SU-DHL-6 (cell line): Measurements from ENCODE around the gene C1orf116.
"Not testable (repeated sequence)": the region's sequence is repeated elsewhere in the genome, so short reads cannot be mapped to it uniquely, and the experiment has no call there.

ENCODE experiments used
- H2AFZ ChIP-seq: fragments of 200-600 bp; sonication (generic); 2 replicates; pipeline ENCODE4 v1.6.1; 2014; ENCODE audit warnings: low read depth, mild to moderate bottlenecking, moderate library complexity, mixed read lengths, antibody characterized with exemption, low read length; ENCODE audit not compliant: severe bottlenecking
- H3F3A ChIP-seq: fragments of 200-600 bp; shearing (Covaris generic); 2 replicates; pipeline ENCODE4 v1.6.0; 2016; ENCODE audit warnings: antibody characterized with exemption, mild to moderate bottlenecking; ENCODE audit not compliant: insufficient read depth
- H3K27ac ChIP-seq: fragments of 200-600 bp; sonication (generic); 2 replicates; pipeline ENCODE4 v1.5.1; 2016; ENCODE audit warnings: low read depth, mild to moderate bottlenecking, low read length, moderate library complexity, mixed read lengths
- H3K27me3 ChIP-seq: fragments of 200-600 bp; sonication (generic), shearing (Covaris generic); 2 replicates; pipeline ENCODE4 v1.6.0; 2014; ENCODE audit warnings: mild to moderate bottlenecking, low read length
- H3K36me3 ChIP-seq: fragments of 200-600 bp; sonication (generic); 2 replicates; pipeline ENCODE4 v1.6.1; 2014; ENCODE audit warnings: mild to moderate bottlenecking, low read length, mixed read lengths
- H3K4me2 ChIP-seq: fragments of 300-600, 200-600 bp; shearing (Covaris generic), sonication (generic); 2 replicates; pipeline ENCODE4 v1.6.0; 2014; ENCODE audit warnings: low read length, low read depth, mild to moderate bottlenecking; ENCODE audit not compliant: poor library complexity, severe bottlenecking
- H3K4me3 ChIP-seq: fragments of 200-600 bp; sonication (generic); 2 replicates; pipeline ENCODE4 v1.5.1; 2014; ENCODE audit warnings: antibody characterized with exemption, low read length, mild to moderate bottlenecking, mixed read lengths; ENCODE audit not compliant: insufficient read depth, poor library complexity, severe bottlenecking
- H3K79me2 ChIP-seq: fragments of 200-600 bp; sonication (generic); 2 replicates; pipeline ENCODE4 v1.6.1; 2014; ENCODE audit warnings: mild to moderate bottlenecking, low read length, moderate library complexity; ENCODE audit not compliant: insufficient read depth
- H3K9ac ChIP-seq: fragments of 200-600 bp; sonication (generic); 2 replicates; pipeline ENCODE4 v1.7.0; 2014; ENCODE audit warnings: mild to moderate bottlenecking, low read length
- H3K9me2 ChIP-seq: fragments of 200-600 bp; sonication (generic); replicated peaks from 2 replicates; pipeline ENCODE4 v1.6.1; 2014; ENCODE audit warnings: low read length; ENCODE audit not compliant: insufficient read depth
- H3K9me3 ChIP-seq: fragments of 200-600 bp; sonication (generic); 2 replicates; pipeline ENCODE4 v1.6.1; 2014; ENCODE audit warnings: low read length, mixed read lengths; ENCODE audit not compliant: insufficient read depth
- H4K20me1 ChIP-seq: fragments of 200-600 bp; sonication (generic); 2 replicates; pipeline ENCODE4 v1.6.1; 2014; ENCODE audit warnings: low read depth, mild to moderate bottlenecking, antibody characterized with exemption, low read length, moderate library complexity, mixed read lengths
- CTCF ChIP-seq: fragments of 200-600 bp; sonication (generic); IDR thresholded peaks from one replicate; pipeline ENCODE4 v1.5.1; 2017; ENCODE audit warnings: antibody characterized with exemption, mild to moderate bottlenecking, low read length, moderate library complexity; ENCODE audit not compliant: insufficient read depth, poor library complexity, severe bottlenecking
- EZH2phosphoT487 ChIP-seq: fragments of 200-600 bp; sonication (generic), shearing (Covaris generic); conservative IDR thresholded peaks from 2 replicates; pipeline ENCODE4 v1.6.1; 2018; ENCODE audit warnings: mild to moderate bottlenecking, antibody characterized with exemption, low read length, moderate library complexity, mixed read lengths

C1orf116 gene

DNA sequence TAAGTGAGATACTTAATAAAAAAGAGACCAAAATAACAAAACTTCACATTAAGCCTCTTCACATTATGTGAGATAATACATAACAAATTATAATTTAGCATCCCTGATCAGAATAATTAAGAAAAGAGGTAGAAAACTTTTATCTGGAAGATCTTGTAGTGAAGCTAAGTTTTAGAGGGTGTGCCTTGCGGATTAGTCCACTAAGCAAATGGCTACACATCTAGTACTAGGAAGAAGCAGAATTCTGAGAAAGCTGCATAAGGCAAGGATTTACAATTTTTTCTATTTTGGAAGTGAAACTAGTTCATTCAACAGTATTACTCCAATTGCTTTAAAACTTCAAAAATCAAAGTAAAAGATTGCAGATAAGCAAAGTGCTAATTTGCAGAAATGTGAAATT, 14.9 kb upstream of the C1orf116 start:
- no peaks in the 10 kb centered on the region for H4K20me1 ChIP-seq
- H3K36me3 ChIP-seq, result no peaks in the 10 kb centered on the region
- H3K4me2 ChIP-seq, result no peak overlapping the region
- H3K27ac ChIP-seq, result no peak overlapping the region
- no peak overlapping the region for H3K4me3 ChIP-seq
- H3K9me2 ChIP-seq, result no peaks in the 10 kb centered on the region
- no peak overlapping the region for H2AFZ ChIP-seq
- H3K9me3 ChIP-seq, result no peaks in the 10 kb centered on the region
- no peaks in the 10 kb centered on the region for H3K79me2 ChIP-seq
- no peak overlapping the region for H3K9ac ChIP-seq
- TF ChIP-seq CTCF, result no peak
- no peak for TF ChIP-seq EZH2phosphoT487
- H3K27me3 ChIP-seq, result no peaks in the 10 kb centered on the region; the same call in 1 of the 2 replicates
- no peaks in the 10 kb centered on the region for H3F3A ChIP-seq

- Histone ChIP-seq H3K27me3 (no peaks in the 10 kb centered on the region; the same call in 1 of the 2 replicates), H3K4me2 (no peak overlapping the region)
These were observed 12.9 kb upstream of the C1orf116 start for GRCh38 chr1:207045453-207045852.

DNA sequence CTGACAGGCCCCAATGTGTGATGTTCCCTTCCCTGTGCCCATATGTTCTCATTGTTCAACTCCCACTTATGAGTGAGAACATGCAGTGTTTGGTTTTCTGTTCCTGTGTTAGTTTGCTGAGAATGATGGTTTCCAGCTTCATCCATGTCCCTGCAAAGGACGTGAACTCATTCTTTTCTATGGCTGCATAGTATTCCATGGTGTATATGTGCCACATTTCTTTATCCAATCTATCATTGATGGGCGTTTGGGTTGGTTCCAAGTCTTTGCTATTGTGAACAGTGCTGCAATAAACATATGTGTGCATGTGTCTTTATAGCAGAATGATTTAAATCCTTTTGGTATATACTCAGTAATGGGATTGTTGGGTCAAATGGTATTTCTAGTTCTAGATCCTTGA, 8.8 kb upstream of the C1orf116 start:
- H3K9me3 ChIP-seq, H3K27ac ChIP-seq, H3K4me2 ChIP-seq, H3K9me2 ChIP-seq, H2AFZ ChIP-seq, H3K9ac ChIP-seq, H4K20me1 ChIP-seq, H3K27me3 ChIP-seq, H3K36me3 ChIP-seq, H3K79me2 ChIP-seq, H3K4me3 ChIP-seq, H3F3A ChIP-seq: not testable (repeated sequence)

More at GRCh38 chr1:207045453-207045852, 12.9 kb upstream of the C1orf116 start:
- Histone ChIP-seq H3K27ac (no peak overlapping the region), H3K4me3 (no peak overlapping the region), H3F3A (no peaks in the 10 kb centered on the region), H3K9me2 (no peaks in the 10 kb centered on the region), H3K9me3 (no peaks in the 10 kb centered on the region), H2AFZ (no peak overlapping the region), H3K9ac (no peak overlapping the region), H3K36me3 (no peaks in the 10 kb centered on the region), H3K79me2 (no peaks in the 10 kb centered on the region), H4K20me1 (no peaks in the 10 kb centered on the region)
- no peak for TF ChIP-seq CTCF
- no peak for TF ChIP-seq EZH2phosphoT487

DNA sequence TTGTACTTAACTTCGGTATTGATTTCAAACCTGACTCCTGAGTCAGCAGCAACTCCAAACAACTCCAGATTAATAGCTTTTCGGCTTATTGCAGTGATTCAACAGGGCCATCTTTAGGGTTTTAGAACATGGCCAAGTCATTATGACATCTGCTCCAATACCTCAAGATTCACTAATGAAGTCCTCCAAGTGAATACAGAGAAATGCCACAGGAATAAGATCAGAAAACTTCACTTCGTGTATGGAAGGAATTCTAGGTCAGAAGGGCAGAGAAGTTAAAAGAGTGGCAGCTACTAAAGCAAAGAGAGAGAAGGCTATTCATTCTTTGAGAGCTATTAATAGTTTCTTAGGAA, 7.6 kb upstream of the C1orf116 start:
- no peak overlapping the region for H2AFZ ChIP-seq
- no peaks in the 10 kb centered on the region for H3K9me3 ChIP-seq
- H4K20me1 ChIP-seq, result no peaks in the 10 kb centered on the region
- no peaks in the 10 kb centered on the region for H3K9me2 ChIP-seq
- H3K27me3 ChIP-seq, result no peaks in the 10 kb centered on the region; the same call in 1 of the 2 replicates
- no peaks in the 10 kb centered on the region for H3F3A ChIP-seq
- H3K79me2 ChIP-seq, result no peaks in the 10 kb centered on the region
- no peaks in the 10 kb centered on the region for H3K36me3 ChIP-seq
- TF ChIP-seq CTCF (no peak), EZH2phosphoT487 (no peak)
- H3K4me2 ChIP-seq, result no peak overlapping the region
- no peak overlapping the region for H3K9ac ChIP-seq
- no peak overlapping the region for H3K4me3 ChIP-seq
- H3K27ac ChIP-seq, result no peak overlapping the region
